CD4-positive, CD25-positive, alpha-beta regulatory T cell (primary cell): ENCODE measurements around the gene COL19A1. TPM values are rescaled to one million over a fixed set of nuclear protein-coding genes. Genes with fewer than 3 reads are reported as not detected.

Experiments
- ATAC-seq, 2 donors: fragments of 150-1000 bp; cut with Tn5 transposase; one replicate each; pipeline ENCODE4 v1.10.0; 2021; ENCODE audit warnings: low read depth in 2 of 2, moderate number of reproducible peaks in 2 of 2, moderate library complexity in 1 of 2
- DNase-seq, 3 donors: peaks; one replicate each; pipeline versions ENCODE4 v3.0.0 to v3.0.0-alpha.2; 2012 to 2022; ENCODE audit warnings: mixed read lengths in 1 of 3
- H3K27ac ChIP-seq: one replicate; pipeline ENCODE4 v1.7.0; 2013; ENCODE audit warnings: mild to moderate bottlenecking, low read length; ENCODE audit not compliant: insufficient read depth, poor library complexity, severe bottlenecking
- H3K27me3 ChIP-seq: one replicate; pipeline ENCODE4 v1.7.0; 2013; ENCODE audit warnings: low read length; ENCODE audit not compliant: control insufficient read depth, insufficient read depth
- H3K36me3 ChIP-seq: one replicate; pipeline ENCODE4 v1.7.0; 2013; ENCODE audit warnings: mild to moderate bottlenecking, low read length, moderate library complexity; ENCODE audit not compliant: control insufficient read depth, insufficient read depth
- H3K4me1 ChIP-seq: 2 replicates; pipeline ENCODE4 v1.7.0; 2013; ENCODE audit warnings: mild to moderate bottlenecking, low read length; ENCODE audit not compliant: insufficient read depth, control insufficient read depth, poor library complexity, severe bottlenecking
- H3K4me3 ChIP-seq: one replicate; pipeline ENCODE4 v1.7.0; 2013; ENCODE audit warnings: low read depth, mild to moderate bottlenecking, low read length, moderate library complexity
- H3K9me3 ChIP-seq, 2 experiments: 1 replicate in 1 of 2; 2 replicates in 1 of 2; pipeline ENCODE4 v1.7.0; 2013; ENCODE audit warnings: low read length in 2 of 2, mild to moderate bottlenecking in 1 of 2, moderate library complexity in 1 of 2; ENCODE audit not compliant: control insufficient read depth in 2 of 2
- H3K27ac Mint-ChIP-seq, 3 donors: one replicate each; pipeline ENCODE4 v1.8.0; 2020 to 2022; ENCODE audit warnings: mild to moderate bottlenecking in 3 of 3, mixed read lengths in 3 of 3, moderate library complexity in 2 of 3
- H3K27me3 Mint-ChIP-seq: one replicate; pipeline ENCODE4 v1.8.0; 2022; ENCODE audit warnings: mild to moderate bottlenecking, mixed read lengths
- H3K36me3 Mint-ChIP-seq: one replicate; pipeline ENCODE4 v1.8.0; 2020; ENCODE audit warnings: mixed read lengths
- H3K4me1 Mint-ChIP-seq, 4 donors: one replicate each; pipeline ENCODE4 v1.8.0; 2020 to 2022; ENCODE audit warnings: mixed read lengths in 4 of 4, mild to moderate bottlenecking in 1 of 4
- H3K4me3 Mint-ChIP-seq, 4 donors: one replicate each; pipeline ENCODE4 v1.8.0; 2020 to 2022; ENCODE audit warnings: mild to moderate bottlenecking in 4 of 4, mixed read lengths in 4 of 4, moderate library complexity in 3 of 4
- H3K9me3 Mint-ChIP-seq, 7 donors: one replicate each; pipeline ENCODE4 v1.8.0; 2020 to 2022; ENCODE audit warnings: mixed read lengths in 7 of 7, mild to moderate bottlenecking in 3 of 7, moderate library complexity in 2 of 7
- polyA plus RNA-seq, 4 donors: library from polyadenylated mRNA; unstranded; fragments of 300-500 nt; fragmentation: Illumina TruSeq; gene quantifications; one replicate each; pipeline ENCODE4 v1.2.3, GENCODE V29; 2021
- total RNA-seq: library from RNA; stranded (reverse); gene quantifications from one replicate; pipeline ENCODE4 v1.2.3, GENCODE V29; 2022

COL19A1 gene
- total and polyA plus RNA-seq, 5 donors from 2014 or later = 0.17 TPM; not detected in 4

DNA sequence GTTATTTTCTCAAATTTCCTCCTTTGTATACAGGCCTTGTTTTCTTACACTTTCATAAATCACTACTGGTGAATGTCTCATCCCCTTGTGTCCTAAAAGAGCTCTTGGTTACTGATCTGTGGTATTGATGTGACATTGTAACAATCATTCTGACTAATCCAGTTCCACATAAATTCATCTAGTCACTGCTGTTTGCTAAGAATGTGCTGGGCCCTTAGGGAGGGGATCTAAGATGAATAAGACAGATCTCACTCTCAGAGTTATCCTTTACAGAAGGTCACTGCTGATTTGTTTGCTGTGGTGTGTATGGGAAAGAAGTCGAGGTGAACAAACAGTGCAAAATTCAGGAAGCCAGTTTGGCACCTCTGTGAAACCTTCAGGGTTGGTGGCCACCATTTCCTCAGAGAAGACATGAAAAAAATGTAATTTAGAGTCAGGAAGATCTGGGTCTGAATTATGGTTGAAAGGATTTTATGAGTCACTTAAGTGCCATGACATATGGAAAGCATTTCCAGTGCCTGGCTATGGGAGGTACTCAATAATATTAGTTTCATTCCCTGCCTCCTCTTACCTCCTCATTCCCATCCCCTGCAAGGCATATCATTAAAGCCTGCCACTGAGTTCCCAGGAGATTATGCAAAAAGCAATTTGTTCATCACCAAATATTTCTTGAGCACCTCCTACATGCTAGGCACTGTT is 314.7 kb downstream of the COL19A1 start:
- Histone ChIP-seq H3K36me3 (no peaks in the 10 kb centered on the region), H3K4me3 (no peak overlapping the region), H3K27me3 (no peaks in the 10 kb centered on the region), H3K4me1 (no peaks in the 10 kb centered on the region), H3K27ac (no peak overlapping the region), H3K9me3 (no peaks in the 10 kb centered on the region)
- no peak for ATAC-seq
- Mint-ChIP-seq H3K27ac (no peak overlapping the region), H3K27me3 (no peaks in the 10 kb centered on the region), H3K4me3 (no peak overlapping the region), H3K4me1 (no peaks in the 10 kb centered on the region), H3K9me3 (no peaks in the 10 kb centered on the region), H3K36me3 (no peaks in the 10 kb centered on the region)
- DNase-seq = no peak

DNA sequence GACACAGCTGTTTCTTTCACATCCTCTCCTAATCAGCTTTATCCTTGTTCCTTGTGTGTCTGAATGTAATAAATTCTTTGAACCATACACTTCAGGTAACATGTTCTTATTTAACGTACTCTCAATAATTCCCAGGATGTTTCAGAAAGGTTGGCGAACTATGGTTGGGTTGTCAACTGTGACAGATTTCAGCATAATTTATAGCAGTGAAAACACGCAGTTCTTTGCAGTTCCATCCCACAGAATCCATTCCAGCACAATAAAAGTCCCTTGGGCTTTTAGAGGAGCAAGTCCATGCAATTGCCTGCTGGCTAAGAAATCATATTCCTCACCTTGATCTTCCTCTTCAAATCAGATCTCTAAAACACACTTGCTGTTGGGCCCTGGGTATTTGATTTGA is 317.2 kb downstream of the COL19A1 start:
- DNase-seq (no peak), ATAC-seq (no peak)
- no peak overlapping the region for H3K4me3 ChIP-seq
- H3K27ac ChIP-seq = no peak overlapping the region
- H3K9me3 Mint-ChIP-seq = no peaks in the 10 kb centered on the region
- no peaks in the 10 kb centered on the region for H3K9me3 ChIP-seq
- H3K4me3 Mint-ChIP-seq = no peak overlapping the region
- H3K4me1 Mint-ChIP-seq = no peaks in the 10 kb centered on the region
- H3K27me3 Mint-ChIP-seq = no peaks in the 10 kb centered on the region
- no peaks in the 10 kb centered on the region for H3K36me3 Mint-ChIP-seq
- no peaks in the 10 kb centered on the region for H3K27me3 ChIP-seq
- no peaks in the 10 kb centered on the region for H3K4me1 ChIP-seq
- no peaks in the 10 kb centered on the region for H3K36me3 ChIP-seq
- H3K27ac Mint-ChIP-seq = no peak overlapping the region

DNA sequence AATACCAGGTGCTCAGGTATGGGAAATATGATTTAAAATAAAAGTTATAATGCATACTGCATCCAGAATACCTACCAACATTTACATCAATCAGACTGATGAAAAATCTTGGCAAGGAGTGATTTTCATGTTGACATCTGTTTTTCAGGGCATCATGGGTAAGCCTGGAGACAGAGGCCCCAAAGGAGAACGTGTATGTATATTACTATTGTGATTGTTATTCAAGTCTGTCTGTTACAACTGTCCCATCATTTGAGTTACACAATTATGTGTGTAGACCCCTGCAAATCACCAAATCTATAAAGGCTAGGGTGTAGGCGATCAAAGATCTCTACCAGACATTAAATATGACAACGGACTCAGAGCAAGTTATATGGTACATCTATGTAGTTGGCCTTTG is 318.4 kb downstream of the COL19A1 start:
- H3K27ac ChIP-seq = no peak overlapping the region
- H3K9me3 ChIP-seq = no peaks in the 10 kb centered on the region
- Mint-ChIP-seq H3K27ac (no peak overlapping the region), H3K4me3 (no peak overlapping the region), H3K27me3 (no peaks in the 10 kb centered on the region), H3K36me3 (no peaks in the 10 kb centered on the region), H3K4me1 (no peaks in the 10 kb centered on the region), H3K9me3 (no peaks in the 10 kb centered on the region)
- no peaks in the 10 kb centered on the region for H3K4me1 ChIP-seq
- no peaks in the 10 kb centered on the region for H3K27me3 ChIP-seq
- ATAC-seq (no peak), DNase-seq (no peak)
- H3K36me3 ChIP-seq = no peaks in the 10 kb centered on the region
- no peak overlapping the region for H3K4me3 ChIP-seq

DNA sequence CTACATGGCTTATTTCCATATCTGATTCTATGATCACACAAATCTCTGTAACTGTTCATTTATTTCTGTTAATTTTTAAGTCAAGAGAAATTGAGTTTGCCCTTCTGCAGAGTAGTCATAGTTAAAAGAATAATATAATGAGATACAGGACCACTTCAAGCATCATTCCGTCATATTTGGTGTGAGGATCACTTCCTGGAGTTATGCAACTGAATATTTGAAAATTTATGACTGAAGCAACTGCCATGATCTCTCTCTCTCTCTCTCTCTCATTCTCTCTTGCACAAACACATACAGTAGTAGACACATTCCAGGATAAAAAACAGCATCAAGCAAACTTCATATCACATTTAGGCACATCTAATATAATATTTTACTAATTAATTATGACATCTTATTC is 320.1 kb downstream of the COL19A1 start:
- Histone ChIP-seq H3K4me1 (no peaks in the 10 kb centered on the region), H3K27me3 (no peaks in the 10 kb centered on the region), H3K27ac (no peak overlapping the region), H3K9me3 (no peaks in the 10 kb centered on the region), H3K4me3 (no peak overlapping the region), H3K36me3 (no peaks in the 10 kb centered on the region)
- ATAC-seq = no peak
- Mint-ChIP-seq H3K27ac (no peak overlapping the region), H3K4me1 (no peaks in the 10 kb centered on the region), H3K4me3 (no peak overlapping the region), H3K36me3 (no peaks in the 10 kb centered on the region), H3K9me3 (no peaks in the 10 kb centered on the region), H3K27me3 (peaks cover 7% of the 10 kb centered on the region)
- DNase-seq = no peak

DNA sequence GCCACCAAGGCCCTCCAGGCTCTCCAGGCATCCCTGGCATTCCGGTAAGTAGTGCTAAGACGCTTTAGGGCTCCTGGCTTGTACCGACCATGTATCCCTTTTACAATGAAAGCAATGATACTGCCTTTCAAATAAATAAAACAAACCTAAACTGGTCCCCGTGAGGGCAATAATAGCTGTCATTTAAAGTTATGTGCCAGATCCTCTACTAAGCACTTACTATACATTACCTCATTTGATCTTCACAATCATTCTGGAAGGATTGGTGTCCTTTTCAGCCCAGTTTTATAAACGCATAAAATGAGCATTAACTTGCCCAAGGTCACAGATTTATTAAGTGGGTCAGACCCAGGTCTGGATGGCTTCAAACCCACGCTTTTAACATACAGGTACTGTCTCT is 321.8 kb downstream of the COL19A1 start:
- Histone ChIP-seq H3K27ac (no peak overlapping the region), H3K27me3 (no peaks in the 10 kb centered on the region), H3K4me3 (no peak overlapping the region), H3K4me1 (no peaks in the 10 kb centered on the region), H3K36me3 (no peaks in the 10 kb centered on the region), H3K9me3 (no peaks in the 10 kb centered on the region)
- DNase-seq (no peak), ATAC-seq (no peak)
- Mint-ChIP-seq H3K27me3 (peaks cover 13% of the 10 kb centered on the region), H3K27ac (no peak overlapping the region), H3K4me3 (no peak overlapping the region), H3K4me1 (no peaks in the 10 kb centered on the region), H3K9me3 (no peaks in the 10 kb centered on the region), H3K36me3 (no peaks in the 10 kb centered on the region)

DNA sequence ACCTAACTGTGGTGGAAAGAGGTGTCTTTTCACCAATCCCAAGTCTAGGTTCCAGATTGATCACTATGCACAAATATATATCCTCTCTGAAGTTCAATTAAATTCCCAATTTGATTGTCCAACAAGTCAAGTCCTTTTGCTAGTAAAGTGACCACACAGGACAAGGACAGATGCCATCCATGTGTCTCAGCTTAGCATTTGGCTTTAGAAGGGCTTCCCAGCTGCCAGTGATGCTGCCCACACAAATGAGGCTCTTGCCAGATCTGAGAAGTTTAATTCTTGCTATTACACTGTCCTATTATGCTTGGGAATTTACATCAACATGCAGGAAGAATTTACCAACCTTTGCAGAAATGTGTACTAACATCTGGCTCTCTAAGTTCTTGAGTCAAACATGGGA is 328.1 kb downstream of the COL19A1 start:
- H3K4me3 Mint-ChIP-seq = no peak overlapping the region
- no peaks in the 10 kb centered on the region for H3K4me1 Mint-ChIP-seq
- H3K27ac ChIP-seq = no peak overlapping the region
- H3K27me3 Mint-ChIP-seq = peaks cover 19% of the 10 kb centered on the region
- H3K27ac Mint-ChIP-seq = no peak overlapping the region
- H3K36me3 Mint-ChIP-seq = no peaks in the 10 kb centered on the region
- no peaks in the 10 kb centered on the region for H3K9me3 ChIP-seq
- ATAC-seq (no peak), DNase-seq (no peak)
- no peaks in the 10 kb centered on the region for H3K9me3 Mint-ChIP-seq
- H3K4me1 ChIP-seq = no peaks in the 10 kb centered on the region
- no peak overlapping the region for H3K4me3 ChIP-seq
- H3K36me3 ChIP-seq = no peaks in the 10 kb centered on the region
- no peaks in the 10 kb centered on the region for H3K27me3 ChIP-seq

DNA sequence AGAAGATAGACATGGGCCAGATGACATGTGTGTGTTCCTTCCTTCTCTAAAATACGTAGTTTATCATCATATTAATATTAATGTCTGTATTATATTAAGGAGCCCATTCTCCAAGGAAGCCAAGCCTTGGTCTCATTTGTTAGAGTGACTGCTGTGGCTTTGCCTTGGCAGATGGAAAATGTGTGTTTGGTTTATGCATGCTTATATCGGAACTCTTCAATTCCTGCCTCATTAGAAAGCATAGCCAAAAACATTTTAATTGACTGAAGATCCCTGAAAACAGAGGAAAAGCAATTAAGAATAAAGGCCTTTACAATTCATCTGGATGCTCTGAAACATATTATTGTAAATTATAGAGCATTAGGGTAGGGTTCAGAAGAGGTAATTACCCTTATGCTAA is 330.2 kb downstream of the COL19A1 start:
- Mint-ChIP-seq H3K36me3 (no peaks in the 10 kb centered on the region), H3K4me3 (no peak overlapping the region), H3K4me1 (no peaks in the 10 kb centered on the region), H3K27ac (no peak overlapping the region), H3K9me3 (no peaks in the 10 kb centered on the region), H3K27me3 (peaks cover 12% of the 10 kb centered on the region)
- Histone ChIP-seq H3K4me1 (no peaks in the 10 kb centered on the region), H3K4me3 (no peak overlapping the region), H3K36me3 (no peaks in the 10 kb centered on the region), H3K27me3 (no peaks in the 10 kb centered on the region), H3K27ac (no peak overlapping the region), H3K9me3 (no peaks in the 10 kb centered on the region)
- ATAC-seq (no peak), DNase-seq (no peak)

- no peaks in the 10 kb centered on the region for H3K9me3 Mint-ChIP-seq
- no peak overlapping the region for H3K4me3 Mint-ChIP-seq
- Histone ChIP-seq H3K27ac (no peak overlapping the region), H3K9me3 (no peaks in the 10 kb centered on the region), H3K4me3 (no peak overlapping the region), H3K27me3 (no peaks in the 10 kb centered on the region), H3K36me3 (no peaks in the 10 kb centered on the region), H3K4me1 (no peaks in the 10 kb centered on the region)
- no peaks in the 10 kb centered on the region for H3K4me1 Mint-ChIP-seq
- peaks cover 3% of the 10 kb centered on the region for H3K27me3 Mint-ChIP-seq
- H3K36me3 Mint-ChIP-seq = no peaks in the 10 kb centered on the region
- DNase-seq (no peak), ATAC-seq (no peak)
- H3K27ac Mint-ChIP-seq = no peak overlapping the region
Measured at GRCh38 chr6:70198785-70199184, 332.4 kb downstream of the COL19A1 start.
